D721Med (cell line): ENCODE results near the gene PIP5KL1.

Source experiments
- DNase-seq: peaks from one replicate; pipeline ENCODE4 v3.0.0; 2011; ENCODE audit warnings: low spot score; ENCODE audit not compliant: insufficient read length
- FAIRE-seq: peaks from 2 replicates; lab custom pipeline; 2011; peaks lifted over from hg19 to GRCh38; lab: Jason Lieb, UNC
- TF ChIP-seq, protein P1 (sequence below): IDR thresholded peaks from 2 replicates; pipeline ENCODE4 v1.5.1; 2012; ENCODE audit warnings: mild to moderate bottlenecking, control low read depth; ENCODE audit not compliant: insufficient read depth; ENCODE audit errors: missing control alignments

PIP5KL1 gene

DNA sequence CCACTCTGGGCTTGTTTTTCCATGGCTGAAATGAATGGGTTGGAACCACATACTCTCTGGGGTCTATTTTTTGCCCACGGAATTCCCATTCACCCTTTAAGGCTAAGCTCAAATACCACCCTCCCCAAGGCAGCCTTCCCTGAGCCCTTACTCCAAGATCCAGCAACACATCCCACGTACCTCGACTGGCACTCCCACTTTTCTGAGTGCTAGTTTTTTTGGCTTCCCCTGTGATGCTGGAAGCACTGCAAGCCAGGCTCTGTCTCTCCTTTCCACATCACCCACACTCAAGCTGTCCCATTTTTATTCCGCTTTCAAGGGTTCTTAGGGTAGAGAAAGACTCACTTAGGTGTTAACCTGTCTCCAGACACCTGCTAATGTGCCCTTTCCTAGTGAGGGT lies 37.2 kb downstream of the PIP5KL1 start:
- FAIRE-seq, result no peak
- TF ChIP-seq, protein P1, sequence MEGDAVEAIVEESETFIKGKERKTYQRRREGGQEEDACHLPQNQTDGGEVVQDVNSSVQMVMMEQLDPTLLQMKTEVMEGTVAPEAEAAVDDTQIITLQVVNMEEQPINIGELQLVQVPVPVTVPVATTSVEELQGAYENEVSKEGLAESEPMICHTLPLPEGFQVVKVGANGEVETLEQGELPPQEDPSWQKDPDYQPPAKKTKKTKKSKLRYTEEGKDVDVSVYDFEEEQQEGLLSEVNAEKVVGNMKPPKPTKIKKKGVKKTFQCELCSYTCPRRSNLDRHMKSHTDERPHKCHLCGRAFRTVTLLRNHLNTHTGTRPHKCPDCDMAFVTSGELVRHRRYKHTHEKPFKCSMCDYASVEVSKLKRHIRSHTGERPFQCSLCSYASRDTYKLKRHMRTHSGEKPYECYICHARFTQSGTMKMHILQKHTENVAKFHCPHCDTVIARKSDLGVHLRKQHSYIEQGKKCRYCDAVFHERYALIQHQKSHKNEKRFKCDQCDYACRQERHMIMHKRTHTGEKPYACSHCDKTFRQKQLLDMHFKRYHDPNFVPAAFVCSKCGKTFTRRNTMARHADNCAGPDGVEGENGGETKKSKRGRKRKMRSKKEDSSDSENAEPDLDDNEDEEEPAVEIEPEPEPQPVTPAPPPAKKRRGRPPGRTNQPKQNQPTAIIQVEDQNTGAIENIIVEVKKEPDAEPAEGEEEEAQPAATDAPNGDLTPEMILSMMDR, result no peak
- no peak for DNase-seq

- DNase-seq, result no peak
- FAIRE-seq, result no peak
These were observed 37.7 kb downstream of the PIP5KL1 start for GRCh38 chr9:127892831-127893230.

DNA sequence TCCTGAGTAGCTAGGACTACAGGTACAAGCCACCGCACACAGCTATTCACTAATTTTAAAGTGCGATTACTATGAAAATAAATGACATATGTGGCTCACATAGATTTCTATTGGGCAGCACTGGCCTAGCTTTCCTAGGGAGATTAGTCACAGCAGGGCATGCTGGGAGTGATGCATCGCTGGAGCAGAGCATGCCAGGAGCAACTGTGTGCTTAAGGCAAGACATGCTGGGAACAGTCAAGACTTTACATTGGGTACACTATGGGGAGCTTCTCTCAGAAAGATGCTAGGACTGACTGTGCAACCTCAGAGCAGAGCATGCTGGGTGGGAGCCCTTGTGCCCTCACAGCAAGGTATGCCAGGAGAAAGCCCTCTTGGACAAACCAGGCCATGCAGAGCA lies 40.5 kb downstream of the PIP5KL1 start:
- TF ChIP-seq, protein P1, result no peak
- DNase-seq (no peak), FAIRE-seq (no peak)

More at GRCh38 chr9:127892831-127893230, 37.7 kb downstream of the PIP5KL1 start:
- TF ChIP-seq, protein P1, result no peak

DNA sequence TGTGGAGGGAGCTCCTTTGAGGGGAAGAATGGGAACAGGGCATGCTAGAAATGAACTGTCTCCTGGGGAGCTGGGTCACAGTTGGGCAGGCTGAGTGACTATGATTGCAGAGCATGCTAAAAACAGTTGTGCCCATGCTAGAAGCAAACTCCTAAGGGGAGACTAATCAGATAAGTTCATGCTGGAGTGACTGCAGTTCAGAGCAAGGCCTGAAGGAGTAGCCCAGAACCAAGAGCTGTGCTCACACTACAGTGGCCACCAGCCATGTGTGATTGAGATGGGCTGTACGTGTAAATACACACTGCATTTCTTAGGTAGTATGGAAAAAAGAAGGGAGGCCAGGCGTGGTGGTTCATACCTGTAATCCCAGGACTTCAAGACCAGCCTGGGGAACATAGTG lies 42.8 kb downstream of the PIP5KL1 start:
- DNase-seq (no peak), FAIRE-seq (no peak)

DNA sequence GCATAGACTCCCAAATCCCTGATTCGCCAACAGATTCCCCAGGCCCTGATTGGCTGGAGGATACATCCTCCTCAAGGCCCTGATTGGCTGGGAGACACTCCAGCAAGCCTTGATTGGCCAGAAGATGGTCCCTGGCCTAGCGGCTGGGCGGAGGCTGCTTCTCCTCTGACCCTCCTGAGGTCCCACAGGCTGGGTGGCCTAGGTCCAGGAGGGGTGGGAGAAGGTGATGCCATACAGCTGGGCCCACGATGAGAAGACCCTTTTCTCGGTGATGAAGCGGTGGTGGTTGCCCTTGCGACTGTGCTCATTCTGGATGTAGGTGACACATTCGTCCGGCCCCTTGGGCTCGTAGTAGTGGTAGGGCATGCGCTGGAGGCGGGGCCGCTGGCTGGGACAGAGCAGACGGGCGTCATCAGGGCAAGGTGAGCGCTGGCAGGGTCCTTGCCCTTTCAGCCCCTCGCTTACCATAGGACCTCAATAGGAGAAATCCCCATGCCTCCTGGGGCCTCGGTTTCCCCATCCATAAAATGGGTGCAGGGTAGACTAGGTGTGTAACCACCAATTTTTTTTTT lies 44.1 kb downstream of the PIP5KL1 start:
- no peak for DNase-seq
- TF ChIP-seq, protein P1, result no peak
- FAIRE-seq, result no peak

More for the DNA sequence above, 42.8 kb downstream of the PIP5KL1 start:
- TF ChIP-seq, protein P1, result no peak

GRCh38 chr9:127885508-127886281 lies 44.9 kb downstream of the PIP5KL1 start:
- FAIRE-seq (no peak), DNase-seq (no peak)
- TF ChIP-seq, protein P1, result no peak
